ENCODE measurements around the gene FA2H. TPM values are rescaled to one million over a fixed set of nuclear protein-coding genes. Genes with fewer than 3 reads are reported as not detected.
A peak's percentile ranks its signal among the peaks of the same experiment; 100 is the strongest.

The FA2H gene
- total RNA-seq, 1 donor, result 0.42 TPM

DNA sequence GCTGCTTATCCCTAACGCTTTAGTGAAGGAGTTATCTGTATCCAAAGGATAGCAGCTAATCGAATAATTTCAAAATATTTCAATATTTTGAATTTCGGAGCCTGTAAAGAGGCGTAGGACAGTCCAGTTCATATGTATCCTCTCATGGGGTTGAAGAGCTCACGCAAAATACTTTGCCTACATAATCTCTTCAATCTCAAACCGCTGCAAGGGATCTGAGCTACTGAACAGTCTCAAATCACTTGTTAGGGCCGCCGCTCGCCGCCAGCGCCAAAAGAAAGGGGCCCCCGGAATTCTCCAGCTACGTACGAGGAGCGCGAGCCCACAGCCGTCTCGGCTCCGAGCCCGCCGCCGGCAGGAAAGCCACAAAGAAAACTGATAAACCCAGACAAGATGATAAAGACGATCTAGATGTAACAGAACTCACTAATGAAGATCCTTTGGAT, 107.3 kb downstream of the FA2H start:
- Histone ChIP-seq H3K4me1 (ENCODE audit: insufficient read depth, low read length) (peaks cover 35% of the 10 kb centered on the region), H3K4me3 (ENCODE audit: low read length) (peak overlapping the region; percentile 97), H3K9me3 (ENCODE audit: low read depth, low read length) (no peaks in the 10 kb centered on the region), H3K27me3 (ENCODE audit: insufficient read depth, low read length) (no peaks in the 10 kb centered on the region)

DNA sequence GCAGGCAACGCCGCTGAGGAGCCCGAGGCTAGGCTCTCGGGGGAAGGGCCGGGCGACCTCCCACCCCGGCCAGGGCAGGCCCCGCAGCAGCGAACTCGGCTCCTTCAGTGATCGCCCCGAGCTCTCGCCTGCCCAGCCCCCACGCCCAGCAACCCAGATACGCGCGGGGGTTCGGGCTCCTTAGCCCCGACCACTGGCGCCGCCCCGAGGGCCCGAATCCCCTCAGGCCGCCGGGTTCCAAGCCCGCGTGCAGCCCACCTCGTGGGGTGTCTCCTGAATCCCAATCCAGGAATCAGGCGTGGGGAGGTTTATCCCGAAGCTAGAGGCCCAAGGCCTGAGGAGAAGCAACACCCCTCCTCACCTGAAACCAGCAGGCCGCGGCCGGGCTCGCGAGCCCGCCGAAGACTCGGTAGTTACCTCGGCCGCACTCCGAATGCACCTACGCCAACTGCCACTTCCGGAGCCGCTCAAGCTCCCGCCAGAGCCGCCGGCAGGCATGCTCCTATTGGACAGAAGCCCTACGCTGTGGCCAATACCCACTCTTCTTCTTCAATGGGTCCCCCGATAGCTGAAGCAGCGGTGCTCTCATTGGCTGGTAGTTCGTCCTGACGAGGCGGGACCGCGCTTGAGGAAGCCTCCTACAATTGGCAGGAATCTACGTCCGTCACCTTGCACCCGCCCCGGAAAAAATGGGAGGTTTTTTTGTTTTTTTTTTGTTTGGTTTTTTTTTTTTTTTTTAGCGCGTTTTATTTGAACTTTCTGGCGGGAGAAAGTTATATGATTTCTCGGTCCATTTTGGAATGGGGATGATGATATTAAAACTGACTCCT, 108.0 kb downstream of the FA2H start, which contains the start of gene RFWD3:
TSS of gene RFWD3 (minus strand) at position 453 of the 830 bp plus-strand sequence. CDS start 5,428 bp downstream, outside the sequence.
- Histone ChIP-seq H3K9me3 (ENCODE audit: low read depth, low read length) (no peaks in the 10 kb centered on the region), H3K4me1 (ENCODE audit: insufficient read depth, low read length) (peaks cover 35% of the 10 kb centered on the region), H3K4me3 (ENCODE audit: low read length) (peak within 1 kb of the TSS; percentile 97), H3K27me3 (ENCODE audit: insufficient read depth, low read length) (no peaks in the 10 kb centered on the region)

DNA sequence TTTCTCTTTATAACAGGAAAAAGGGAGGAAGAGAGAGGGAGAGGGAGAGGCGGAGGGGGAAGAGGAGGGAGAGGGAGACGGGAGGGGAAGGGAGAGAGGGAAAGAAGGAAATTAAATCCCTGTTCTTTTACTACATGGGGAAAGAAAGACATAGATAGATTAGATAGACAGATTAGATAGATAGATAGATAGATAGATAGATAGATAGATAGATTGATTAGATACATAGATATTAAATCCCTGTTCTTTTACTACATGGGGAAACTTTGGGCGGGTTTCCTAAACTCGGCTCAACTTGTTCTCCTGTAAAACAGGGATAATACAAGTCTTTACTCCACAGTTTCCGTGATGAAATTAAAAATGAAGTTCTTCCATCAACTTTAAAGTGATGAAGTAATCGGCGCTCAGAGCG, 108.6 kb downstream of the FA2H start:
- no peaks in the 10 kb centered on the region for H3K9me3 ChIP-seq (ENCODE audit: low read depth, low read length)
- H3K27me3 ChIP-seq (ENCODE audit: insufficient read depth, low read length), result no peaks in the 10 kb centered on the region
- peak overlapping the region; percentile 97 for H3K4me3 ChIP-seq (ENCODE audit: low read length)
- peaks cover 35% of the 10 kb centered on the region for H3K4me1 ChIP-seq (ENCODE audit: insufficient read depth, low read length)

Other genes with a start within 250 kb of the FA2H start
- 91.0 TPM for gene GLG1, start 167.7 kb downstream of the FA2H start, total RNA-seq
- 24.9 TPM for gene RFWD3, start 107.9 kb downstream of the FA2H start, total RNA-seq
- 17.6 TPM for gene MLKL, start 74.0 kb downstream of the FA2H start, total RNA-seq
- gene WDR59, start 210.3 kb upstream of the FA2H start, total RNA-seq, result 16.7 TPM
- 2.9 TPM for gene ZNRF1, start 224.2 kb upstream of the FA2H start, total RNA-seq